Effector memory CD8-positive, alpha-beta T cell (primary cell): ENCODE data around the gene ADAT2.
"Not testable (repeated sequence)": the region's sequence is repeated elsewhere in the genome, so short reads cannot be mapped to it uniquely, and the experiment has no call there.

Experiments used
- ATAC-seq: fragments of 150-1000 bp; cut with Tn5 transposase; replicated peaks from 2 replicates; pipeline ENCODE4 v1.10.0; 2021; ENCODE audit warnings: mild to moderate bottlenecking, moderate library complexity
- DNase-seq, 3 experiments: peaks; one replicate each; pipeline ENCODE4 v3.0.0; 2021
- H3K27ac Mint-ChIP-seq, 2 donors: one replicate each; pipeline ENCODE4 v1.8.0; 2022; ENCODE audit warnings: mild to moderate bottlenecking in 2 of 2, mixed read lengths in 2 of 2, moderate library complexity in 2 of 2
- H3K27me3 Mint-ChIP-seq, 2 donors: one replicate each; pipeline ENCODE4 v1.8.0; 2022; ENCODE audit warnings: mixed read lengths in 2 of 2
- H3K36me3 Mint-ChIP-seq: one replicate; pipeline ENCODE4 v1.8.0; 2022; ENCODE audit warnings: mild to moderate bottlenecking, moderate library complexity, mixed read lengths; ENCODE audit not compliant: insufficient read depth
- H3K4me1 Mint-ChIP-seq, 2 donors: one replicate each; pipeline ENCODE4 v1.8.0; 2022; ENCODE audit warnings: low read depth in 2 of 2, mixed read lengths in 2 of 2
- H3K4me3 Mint-ChIP-seq, 2 donors: one replicate each; pipeline ENCODE4 v1.8.0; 2022; ENCODE audit warnings: mild to moderate bottlenecking in 2 of 2, mixed read lengths in 2 of 2, moderate library complexity in 2 of 2
- H3K9me3 Mint-ChIP-seq, 2 donors: one replicate each; pipeline ENCODE4 v1.8.0; 2022; ENCODE audit warnings: mixed read lengths in 2 of 2

ADAT2 gene

DNA sequence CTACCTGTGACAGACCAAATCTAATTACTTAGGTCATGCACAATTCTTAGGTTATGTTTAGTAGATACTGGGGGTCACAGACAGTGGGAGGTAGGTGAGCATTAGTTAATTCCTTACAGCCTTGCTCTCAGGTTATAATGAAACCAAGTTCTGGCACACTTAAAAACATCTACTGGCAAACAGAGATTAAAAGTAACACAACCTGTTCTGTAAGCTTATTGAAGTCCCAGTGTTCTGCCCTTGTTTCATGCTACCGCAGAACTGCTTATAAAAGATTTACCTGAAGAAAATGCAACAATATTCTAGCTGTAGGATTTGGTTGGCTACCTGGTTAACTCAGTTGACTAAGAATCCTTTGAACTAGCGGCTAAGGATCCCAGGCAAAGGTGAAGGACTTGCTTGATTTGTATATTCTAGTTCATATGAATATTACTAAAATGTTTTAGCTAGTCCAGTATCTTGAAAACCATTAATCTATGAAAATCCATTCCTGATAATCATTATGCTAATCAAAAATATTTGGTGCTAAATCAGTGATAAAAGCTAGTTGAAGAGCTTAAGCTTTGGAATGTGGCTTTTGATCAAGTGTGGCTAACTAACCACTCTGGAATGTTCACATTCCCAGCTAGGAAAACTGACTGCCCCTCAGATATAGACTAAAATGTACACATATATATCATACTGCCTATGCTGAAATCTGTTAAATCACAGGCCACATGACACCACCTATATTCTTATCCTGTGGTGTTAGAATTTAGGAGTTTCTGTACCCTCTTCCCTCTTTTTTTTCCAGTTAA, 7.3 kb upstream of the ADAT2 start:
- H3K4me3 Mint-ChIP-seq = no peak overlapping the region
- H3K27ac Mint-ChIP-seq = no peak overlapping the region
- ATAC-seq (no peak), DNase-seq (no peak)
- peaks cover 6 to 30% of the 10 kb centered on the region in 2 donors for H3K4me1 Mint-ChIP-seq
- no peaks in the 10 kb centered on the region for H3K27me3 Mint-ChIP-seq
- no peaks in the 10 kb centered on the region for H3K9me3 Mint-ChIP-seq
- H3K36me3 Mint-ChIP-seq = peaks cover 11% of the 10 kb centered on the region

DNA sequence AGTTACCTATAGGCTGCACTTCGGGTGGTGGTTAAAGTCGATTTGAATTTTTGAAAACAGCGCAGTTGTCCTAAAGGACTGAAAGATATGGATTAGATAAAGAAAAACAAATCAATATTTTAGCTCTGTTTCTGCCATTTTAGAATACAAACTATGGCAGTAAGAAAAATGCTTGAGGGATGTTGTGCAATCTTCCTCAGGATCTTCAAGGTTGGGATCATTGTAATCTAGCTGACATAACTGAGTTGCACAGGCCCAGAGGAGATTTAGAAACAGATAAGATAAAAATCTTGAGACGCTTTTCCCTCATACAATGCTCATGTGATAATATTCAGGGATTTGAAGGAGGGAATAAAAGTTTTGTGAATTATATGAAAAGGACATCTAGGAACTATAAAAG, 1.0 kb upstream of the ADAT2 start:
- peak overlapping the region; percentile 93 to 98 for H3K27ac Mint-ChIP-seq
- no peaks in the 10 kb centered on the region for H3K27me3 Mint-ChIP-seq
- H3K4me1 Mint-ChIP-seq = peaks cover 19 to 42% of the 10 kb centered on the region in 2 donors
- H3K4me3 Mint-ChIP-seq = peak overlapping the region; percentile 89 to 95
- DNase-seq (no peak), ATAC-seq (no peak)
- no peaks in the 10 kb centered on the region for H3K9me3 Mint-ChIP-seq
- peaks cover 19% of the 10 kb centered on the region for H3K36me3 Mint-ChIP-seq

DNA sequence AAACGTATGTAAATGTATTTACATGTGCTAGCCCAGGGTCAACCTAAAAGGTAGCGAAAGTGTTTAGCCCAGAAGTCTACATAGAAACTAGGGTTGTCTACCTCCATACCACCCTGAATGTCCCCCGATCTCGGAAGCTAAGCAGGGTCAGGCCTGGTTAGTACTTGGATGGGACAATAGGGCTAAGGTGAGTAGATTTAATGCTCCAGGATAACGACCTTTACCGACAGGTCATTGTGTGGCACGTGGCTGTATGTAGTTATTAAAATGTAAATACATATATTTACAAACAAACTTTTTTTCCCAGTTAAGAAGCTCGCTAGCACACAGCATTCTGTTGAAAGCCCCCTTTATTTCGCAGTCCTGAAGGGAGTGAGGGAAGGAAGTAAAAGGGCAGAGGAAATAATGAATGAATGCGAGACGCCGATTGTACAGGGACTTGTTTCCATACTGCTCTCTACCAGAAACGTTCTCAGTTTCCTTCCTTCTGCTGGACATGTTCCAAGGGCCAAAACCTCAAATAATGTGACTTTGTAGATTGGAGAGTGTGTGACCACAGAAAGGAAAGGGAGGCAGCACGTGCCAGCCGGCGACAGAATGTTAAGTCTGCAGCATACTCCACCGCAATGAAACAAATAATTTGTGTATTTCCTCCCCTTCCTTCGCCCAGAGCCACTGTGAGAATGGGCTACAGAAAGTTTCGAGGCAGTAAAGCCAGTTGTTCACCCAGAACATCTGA, 612 bp downstream of the ADAT2 start:
- Mint-ChIP-seq H3K9me3 (no peaks in the 10 kb centered on the region), H3K4me3 (peak overlapping the region; percentile 89 to 95), H3K36me3 (peaks cover 19% of the 10 kb centered on the region), H3K27me3 (no peaks in the 10 kb centered on the region), H3K27ac (peak overlapping the region; percentile 93 to 98), H3K4me1 (peaks cover 19 to 39% of the 10 kb centered on the region in 2 donors)
- ATAC-seq (peak; percentile 19), DNase-seq (peak; percentile 64 to 70 (median 66))

DNA sequence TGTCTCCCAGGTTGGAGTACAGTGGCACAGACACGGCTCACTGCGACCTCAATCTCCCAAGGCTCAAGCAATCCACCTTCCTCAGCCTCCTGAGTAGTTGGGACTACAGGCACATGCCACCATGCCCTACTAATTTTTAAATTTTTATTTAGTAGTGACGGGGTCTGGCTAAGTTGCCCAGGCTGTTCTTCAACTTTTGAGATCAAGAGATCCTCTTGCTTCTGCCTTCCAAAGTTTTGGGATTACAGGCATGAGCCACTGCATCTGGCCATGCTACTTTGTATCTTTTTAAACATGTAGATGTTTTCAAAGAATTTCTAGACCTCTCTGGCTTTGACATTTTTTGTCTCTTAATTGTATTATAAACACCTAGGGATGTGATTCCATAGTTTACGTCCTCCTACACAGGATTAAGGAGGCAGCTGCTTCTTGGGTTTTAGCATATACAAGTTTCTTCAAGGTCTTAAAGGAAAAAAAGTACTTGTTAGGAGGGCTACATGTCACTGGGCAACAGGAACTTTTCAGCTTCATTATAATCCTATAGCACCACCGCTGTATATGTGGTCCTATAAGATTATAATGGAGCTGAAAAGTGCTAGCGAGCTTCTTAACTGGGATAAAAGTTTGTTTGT, 1.3 kb downstream of the ADAT2 start:
- Mint-ChIP-seq H3K27me3 (no peaks in the 10 kb centered on the region), H3K36me3 (peaks cover 19% of the 10 kb centered on the region), H3K4me1 (peaks cover 15 to 33% of the 10 kb centered on the region in 2 donors), H3K27ac (peak overlapping the region; percentile 93 to 98), H3K9me3 (no peaks in the 10 kb centered on the region), H3K4me3 (peak overlapping the region; percentile 89 to 95)
- ATAC-seq = no peak
- DNase-seq = no peak

DNA sequence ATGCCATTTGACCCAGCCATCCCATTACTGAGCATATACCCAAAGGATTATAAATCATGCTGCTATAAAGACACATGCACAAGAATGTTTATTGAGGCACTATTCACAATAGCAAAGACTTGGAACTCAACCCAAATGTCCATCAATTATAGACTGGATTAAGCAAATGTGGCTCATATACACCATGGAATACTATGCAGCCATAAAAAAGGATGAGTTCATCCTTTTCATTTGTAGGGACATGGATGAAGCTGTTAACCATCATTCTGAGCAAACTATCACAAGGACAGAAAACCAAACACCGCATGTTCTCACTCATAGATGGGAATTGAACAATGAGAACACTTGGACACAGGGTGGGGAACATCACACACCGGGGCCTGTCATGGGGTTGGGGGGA, 2.6 kb downstream of the ADAT2 start:
- not testable (repeated sequence) for H3K9me3 Mint-ChIP-seq, ATAC-seq, DNase-seq, H3K27ac Mint-ChIP-seq, H3K27me3 Mint-ChIP-seq, H3K4me3 Mint-ChIP-seq
- Mint-ChIP-seq H3K4me1 (peaks cover 15 to 29% of the 10 kb centered on the region in 2 donors), H3K36me3 (peaks cover 19% of the 10 kb centered on the region)

DNA sequence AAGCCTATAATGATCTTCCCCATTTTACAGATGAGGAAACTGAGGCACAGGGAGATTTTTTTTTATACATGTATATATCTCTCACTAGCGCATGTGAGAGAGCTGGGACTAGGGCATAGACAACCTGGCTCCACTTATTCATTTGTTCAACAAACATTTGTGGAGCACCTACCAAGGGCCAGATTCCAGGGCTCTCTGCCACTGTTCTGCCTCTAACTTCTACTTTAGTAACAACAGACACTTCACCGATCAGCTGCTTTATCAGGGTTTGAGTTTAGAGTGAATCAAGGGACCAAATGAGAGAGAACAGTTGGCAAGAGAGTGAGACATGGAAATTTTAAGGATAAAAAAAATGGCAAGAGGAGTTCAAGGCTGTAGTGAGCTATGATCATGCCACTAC, 7.4 kb downstream of the ADAT2 start:
- Mint-ChIP-seq H3K4me1 (peaks cover 3 to 12% of the 10 kb centered on the region in 2 donors), H3K27ac (no peak overlapping the region), H3K9me3 (peaks cover 0 to 1% of the 10 kb centered on the region in 2 donors), H3K36me3 (no peaks in the 10 kb centered on the region), H3K27me3 (no peaks in the 10 kb centered on the region), H3K4me3 (no peak overlapping the region)
- no peak for ATAC-seq
- no peak for DNase-seq

DNA sequence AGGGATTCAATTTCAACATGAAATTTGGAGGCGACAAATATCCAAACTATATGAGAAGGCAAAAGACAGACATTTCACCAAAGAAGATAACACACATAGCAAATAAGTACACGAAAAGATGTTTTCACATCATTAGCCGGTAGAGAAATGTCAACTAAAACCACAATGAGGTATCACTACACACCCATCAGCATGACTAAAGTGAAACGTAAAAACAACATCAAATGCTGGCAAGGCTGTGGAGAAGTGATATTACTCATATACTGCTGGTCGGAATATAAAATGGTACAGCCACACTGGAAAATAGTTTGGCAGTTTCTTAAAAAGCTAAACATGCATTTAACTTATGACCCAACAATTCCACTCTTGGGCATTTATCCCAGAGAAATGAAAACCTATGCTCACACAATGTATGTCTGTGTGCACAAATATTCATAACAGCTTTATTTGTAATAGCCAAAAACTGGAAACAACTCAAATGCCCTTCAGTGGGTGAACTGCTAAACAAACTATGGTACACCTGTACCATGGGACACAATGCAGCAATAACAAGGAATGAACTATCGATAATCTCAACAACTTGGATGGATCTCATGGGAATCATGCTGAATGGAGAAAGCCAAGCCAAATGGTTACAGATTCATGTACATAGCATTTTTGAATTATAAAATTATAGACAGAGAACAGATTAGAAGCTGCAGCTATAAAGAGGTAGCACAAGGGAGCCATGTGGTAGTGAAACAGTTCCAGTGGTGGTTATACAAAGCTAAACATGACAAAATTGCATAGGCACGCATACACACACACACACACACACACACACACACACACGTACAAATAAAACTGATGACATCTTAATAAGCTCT, 8.6 kb downstream of the ADAT2 start:
- H3K4me1 Mint-ChIP-seq = peaks cover 3 to 12% of the 10 kb centered on the region in 2 donors
- H3K4me3 Mint-ChIP-seq = peak overlapping the region in 1 of 2 donors; percentile 4
- H3K27me3 Mint-ChIP-seq = no peaks in the 10 kb centered on the region
- no peaks in the 10 kb centered on the region for H3K36me3 Mint-ChIP-seq
- peak overlapping the region in 1 of 2 donors; percentile 78 for H3K27ac Mint-ChIP-seq
- peak; percentile 68 for ATAC-seq
- no peak for DNase-seq
- H3K9me3 Mint-ChIP-seq = peaks cover 0 to 1% of the 10 kb centered on the region in 2 donors

DNA sequence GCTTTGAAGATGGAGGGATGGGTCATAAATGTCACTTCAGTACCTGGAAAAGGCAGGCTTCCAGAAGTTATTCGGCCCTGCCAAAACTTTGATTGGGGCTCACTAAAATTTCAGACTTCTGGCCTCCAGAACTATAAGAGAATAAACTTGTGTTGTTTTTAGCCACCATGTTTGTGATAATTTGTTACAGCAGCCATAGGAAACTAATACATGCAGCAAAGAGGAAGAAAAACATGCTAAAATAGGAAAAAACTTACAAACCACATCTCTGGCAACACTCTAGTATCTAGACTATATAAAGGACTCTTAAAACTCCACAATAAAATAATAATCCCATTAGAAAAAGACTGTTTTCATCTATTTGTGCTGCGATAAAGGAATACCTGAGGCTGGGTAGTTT, 9.5 kb downstream of the ADAT2 start:
- Mint-ChIP-seq H3K27ac (peak overlapping the region in 1 of 2 donors; percentile 78), H3K4me3 (no peak overlapping the region), H3K36me3 (no peaks in the 10 kb centered on the region), H3K4me1 (peaks cover 3 to 12% of the 10 kb centered on the region in 2 donors), H3K9me3 (peaks cover 0 to 1% of the 10 kb centered on the region in 2 donors), H3K27me3 (no peaks in the 10 kb centered on the region)
- ATAC-seq (no peak), DNase-seq (no peak)

DNA sequence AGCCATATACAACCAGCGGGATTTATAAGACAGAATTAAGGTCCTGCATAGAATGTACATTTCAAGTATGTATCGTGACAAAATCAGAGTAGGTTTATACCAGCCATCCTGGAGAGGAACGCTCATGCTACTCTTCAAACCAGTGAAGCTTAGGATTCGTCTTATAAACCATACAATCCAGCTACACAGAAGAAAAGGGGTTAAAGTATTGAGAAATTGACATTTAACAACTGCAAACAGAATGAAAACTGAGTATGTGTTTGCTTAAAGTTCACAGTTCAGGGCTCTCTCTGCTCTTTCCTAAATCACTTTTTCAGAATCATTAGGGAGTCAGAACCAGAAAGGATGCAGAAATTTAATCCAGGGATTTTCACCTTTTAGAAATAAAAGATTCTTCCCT, 17.9 kb downstream of the ADAT2 start:
- Mint-ChIP-seq H3K9me3 (no peaks in the 10 kb centered on the region), H3K27me3 (no peaks in the 10 kb centered on the region), H3K27ac (no peak overlapping the region), H3K36me3 (peaks cover 4% of the 10 kb centered on the region), H3K4me1 (no peaks in the 10 kb centered on the region), H3K4me3 (no peak overlapping the region)
- DNase-seq (no peak), ATAC-seq (no peak)

DNA sequence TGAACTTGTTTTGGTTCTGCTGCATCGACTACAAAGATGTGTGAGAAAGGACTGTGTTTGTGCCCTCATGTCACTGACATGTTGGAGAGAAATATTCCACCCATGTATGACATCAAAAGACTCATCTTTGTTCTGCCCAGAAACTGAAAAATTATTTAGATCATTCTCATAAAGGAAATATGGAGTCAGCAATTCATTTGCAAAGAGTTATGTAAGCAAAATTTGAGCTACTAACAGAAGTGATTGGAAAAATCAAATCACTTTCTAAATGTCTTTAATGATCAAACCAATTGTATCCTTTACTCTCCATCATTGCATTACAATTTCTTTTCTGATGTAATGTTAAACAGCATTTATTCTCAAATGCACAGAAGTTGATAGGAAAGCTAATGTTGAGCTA, 19.3 kb downstream of the ADAT2 start:
- H3K27ac Mint-ChIP-seq = no peak overlapping the region
- H3K36me3 Mint-ChIP-seq = peaks cover 4% of the 10 kb centered on the region
- DNase-seq = no peak
- no peaks in the 10 kb centered on the region for H3K27me3 Mint-ChIP-seq
- H3K4me1 Mint-ChIP-seq = peaks cover 3% of the 10 kb centered on the region in 2 donors
- no peak overlapping the region for H3K4me3 Mint-ChIP-seq
- no peak for ATAC-seq
- no peaks in the 10 kb centered on the region for H3K9me3 Mint-ChIP-seq

DNA sequence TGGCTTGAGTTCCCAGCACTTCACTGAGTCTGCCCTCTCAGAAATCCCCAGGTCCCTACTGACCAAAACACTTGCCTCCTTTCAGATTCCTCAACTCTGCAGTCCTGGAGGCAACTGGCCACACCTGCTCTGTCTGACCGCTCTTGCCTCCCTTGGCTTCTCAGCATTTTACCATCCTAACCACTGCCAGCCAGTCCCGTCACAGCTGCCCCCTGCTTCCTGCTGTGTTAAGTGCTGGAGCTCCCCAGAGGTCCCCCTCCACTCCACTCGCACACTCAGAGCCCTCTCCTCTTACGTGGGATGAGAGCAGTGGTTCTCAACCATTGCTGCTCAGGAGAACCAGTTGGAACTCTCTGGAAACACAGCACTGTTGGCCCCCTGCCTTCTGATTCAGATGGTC, 20.5 kb downstream of the ADAT2 start:
- Mint-ChIP-seq H3K27ac (peak overlapping the region in 1 of 2 donors; percentile 21), H3K36me3 (peaks cover under 1% of the 10 kb centered on the region)
- no peak for ATAC-seq

DNA sequence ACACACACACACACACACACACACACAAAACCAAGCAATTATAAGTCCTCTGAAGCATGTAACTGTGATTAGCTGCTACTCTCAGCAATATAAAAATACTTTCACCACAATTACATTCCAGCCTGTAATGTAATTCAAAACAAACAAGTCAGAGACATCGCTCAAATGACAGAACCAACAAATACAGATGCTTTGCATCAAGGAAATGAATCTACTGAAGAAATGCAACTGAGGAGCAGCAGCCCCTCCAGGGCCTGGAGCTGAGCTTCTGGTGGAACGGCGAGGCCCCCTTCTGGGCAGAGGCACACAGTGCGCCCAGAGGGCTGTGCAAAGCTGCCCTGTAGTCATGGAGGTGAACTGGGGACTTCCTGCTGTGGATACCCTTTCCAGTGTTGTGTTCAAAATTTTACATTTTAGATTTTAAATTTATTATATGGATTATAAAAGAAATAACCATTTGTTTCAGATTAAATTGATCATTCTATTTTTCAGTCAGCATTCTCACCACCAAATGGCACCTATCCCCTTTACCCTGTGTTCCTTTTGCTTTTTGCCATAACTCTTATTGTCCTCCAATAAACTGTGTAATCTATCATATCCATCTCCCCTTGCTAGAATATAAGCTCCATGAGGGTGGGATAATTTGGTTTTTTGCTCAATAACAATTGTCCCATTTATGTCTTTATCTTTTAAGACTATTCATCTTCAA, 23.2 kb downstream of the ADAT2 start:
- H3K27ac Mint-ChIP-seq = peak overlapping the region in 1 of 2 donors; percentile 74
- H3K4me1 Mint-ChIP-seq = peaks cover 3% of the 10 kb centered on the region in 2 donors
- H3K9me3 Mint-ChIP-seq = no peaks in the 10 kb centered on the region
- no peak overlapping the region for H3K4me3 Mint-ChIP-seq
- peak; percentile 100 for ATAC-seq
- DNase-seq = peak; percentile 71 to 78 (median 74)
- H3K27me3 Mint-ChIP-seq = no peaks in the 10 kb centered on the region
- H3K36me3 Mint-ChIP-seq = no peaks in the 10 kb centered on the region

More for the DNA sequence above, 20.5 kb downstream of the ADAT2 start:
- Mint-ChIP-seq H3K9me3 (no peaks in the 10 kb centered on the region), H3K27me3 (no peaks in the 10 kb centered on the region), H3K4me1 (peaks cover 3% of the 10 kb centered on the region in 2 donors), H3K4me3 (no peak overlapping the region)
- no peak for DNase-seq
